Right lung (tissue), 5 donors: ENCODE results near the gene PLCL2. TPM values are rescaled to one million over a fixed set of nuclear protein-coding genes. Genes with fewer than 3 reads are reported as not detected.

Experiments used
- DNase-seq, 2 donors: peaks; one replicate each; pipeline ENCODE4 v3.0.0-alpha.2; 2013
- polyA plus RNA-seq, 5 donors: library from polyadenylated mRNA; unstranded; fragments of 120-200 nt; gene quantifications; one replicate each; pipeline versions ENCODE4 v1.2.1 to v1.2.3, GENCODE V29; 2013; ENCODE audit warnings: inconsistent platforms in 1 of 5, low replicate concordance in 1 of 5; ENCODE audit not compliant: insufficient read length in 5 of 5, insufficient read depth in 1 of 5

The PLCL2 gene
- polyA plus RNA-seq, 5 donors = 8.1 to 14.6 (median 10.8) TPM

GRCh38 chr3:17044855-17045254, 160.1 kb downstream of the PLCL2 start:
- no peak for DNase-seq

- no peak for DNase-seq
Measured at GRCh38 chr3:17045705-17046104, 160.9 kb downstream of the PLCL2 start.

- DNase-seq = no peak
Measured at GRCh38 chr3:17046623-17047022, 161.9 kb downstream of the PLCL2 start.

DNA sequence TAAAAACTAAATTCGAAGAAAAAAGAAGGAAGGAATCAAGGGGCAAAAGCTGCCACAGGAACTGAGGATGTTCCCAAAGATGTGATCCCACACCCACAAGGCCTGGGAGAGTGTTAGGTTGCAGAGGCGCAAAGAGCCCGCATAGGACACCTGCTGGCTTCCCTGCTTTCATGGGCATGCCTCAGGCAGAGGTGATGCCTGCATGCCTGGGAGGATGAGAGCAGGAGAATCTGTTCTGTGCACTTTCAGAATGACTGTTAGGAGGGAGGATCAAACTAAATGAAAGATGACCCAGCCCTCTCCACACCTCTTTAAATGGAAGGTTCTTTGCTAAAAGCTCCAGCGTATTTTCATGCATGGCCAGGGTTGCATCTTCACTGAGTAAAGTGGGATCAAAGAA, 162.4 kb downstream of the PLCL2 start:
- DNase-seq = no peak

GRCh38 chr3:17047894-17048293, 163.1 kb downstream of the PLCL2 start:
- DNase-seq = no peak

GRCh38 chr3:17050071-17050470, 165.3 kb downstream of the PLCL2 start:
- no peak for DNase-seq

- DNase-seq = no peak
Measured at GRCh38 chr3:17050506-17050905, 165.8 kb downstream of the PLCL2 start.

GRCh38 chr3:17052363-17052762, 167.6 kb downstream of the PLCL2 start:
- no peak for DNase-seq

DNA sequence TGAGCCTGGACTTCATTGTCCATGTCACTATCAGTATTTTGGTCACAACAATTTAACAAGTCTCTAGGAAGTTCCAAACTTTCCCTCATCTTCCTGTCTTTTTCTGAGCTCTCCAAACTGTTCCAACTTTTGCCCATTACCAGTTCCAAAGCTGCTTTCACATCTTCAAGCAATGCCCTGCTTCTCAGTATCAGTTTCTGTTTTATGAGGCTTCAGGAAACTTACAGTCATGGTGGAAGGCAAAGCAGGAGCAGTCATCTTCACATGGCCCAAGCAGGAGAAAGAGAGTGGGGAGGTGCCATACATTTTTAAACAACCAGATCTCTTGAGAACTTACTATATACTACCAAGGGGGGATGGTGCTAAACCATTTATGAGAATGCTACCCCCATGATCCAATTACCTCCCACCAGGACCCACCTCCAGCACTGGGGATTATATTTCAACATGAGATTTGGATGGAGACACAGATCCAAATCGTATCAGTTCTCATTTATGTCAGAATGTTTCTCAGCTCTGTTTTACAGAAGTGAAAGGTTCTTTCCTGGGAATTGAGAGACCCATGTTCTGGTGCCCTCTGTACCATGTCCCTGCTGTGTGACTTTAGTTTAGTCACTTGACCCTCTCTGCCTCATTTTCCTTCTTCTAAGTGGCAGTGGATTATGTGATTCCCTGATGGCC, 169.7 kb downstream of the PLCL2 start:
- no peak for DNase-seq

GRCh38 chr3:17054982-17055343, 170.2 kb downstream of the PLCL2 start:
- DNase-seq = no peak

DNA sequence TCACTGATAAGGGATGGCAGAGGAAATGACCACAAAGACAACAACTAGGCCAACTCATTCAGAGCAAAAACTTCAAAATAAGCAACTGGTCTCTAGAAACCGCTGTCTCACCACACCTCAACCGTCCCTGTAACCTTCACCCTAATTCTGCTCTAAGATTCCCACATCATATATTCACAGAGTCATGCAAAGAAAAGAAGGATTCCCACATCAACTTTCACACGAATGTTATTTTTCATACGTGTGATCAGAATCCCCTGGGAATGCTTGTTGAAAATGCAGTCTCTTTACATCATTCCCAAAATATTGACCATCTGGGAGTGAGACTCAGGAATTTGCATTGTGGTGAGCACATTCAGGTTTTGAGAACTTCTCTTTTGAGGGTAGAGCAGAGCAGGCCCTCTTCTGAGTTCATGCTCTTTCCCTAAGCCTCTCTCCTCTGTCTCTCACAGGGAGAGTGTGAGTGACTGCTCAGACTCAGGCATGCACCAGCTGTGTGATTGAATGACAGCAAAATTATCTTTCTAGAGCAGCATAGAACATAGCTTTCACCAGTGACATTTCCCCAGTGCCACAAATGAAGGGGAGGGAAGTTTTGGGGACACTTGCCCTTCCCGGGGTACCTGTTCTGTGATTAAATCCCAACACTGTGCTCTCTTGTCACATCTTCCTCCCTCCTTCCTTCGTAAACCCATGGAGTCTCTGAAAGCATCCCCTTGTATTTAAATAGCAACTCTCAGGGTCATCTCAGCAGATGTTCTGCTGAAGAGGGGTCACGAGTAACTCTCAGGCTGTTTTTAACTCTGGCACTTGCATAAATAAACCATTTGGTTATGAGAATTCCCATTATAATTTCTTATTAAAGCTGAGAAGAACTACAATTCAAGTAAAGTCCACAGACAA, 170.9 kb downstream of the PLCL2 start:
- DNase-seq = no peak

DNA sequence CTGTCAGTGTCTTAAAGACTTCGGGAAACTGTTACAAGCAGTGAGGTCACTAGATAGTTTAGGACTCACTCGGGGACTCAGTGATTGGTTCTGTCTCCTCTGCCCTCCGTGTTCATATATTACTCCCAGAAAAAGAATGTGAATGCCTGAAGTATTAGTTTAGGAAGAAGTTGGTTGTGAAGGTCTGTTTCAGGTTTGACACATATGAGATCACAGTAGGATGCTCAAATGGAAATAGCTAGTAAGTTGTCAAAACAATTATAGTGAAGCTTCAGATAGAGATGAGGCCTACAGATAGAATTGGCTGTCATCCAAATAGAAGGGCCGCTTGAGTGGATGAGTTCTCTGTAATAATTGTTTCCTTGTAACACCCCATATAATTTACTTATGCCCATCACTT, 172.6 kb downstream of the PLCL2 start:
- DNase-seq = no peak

DNA sequence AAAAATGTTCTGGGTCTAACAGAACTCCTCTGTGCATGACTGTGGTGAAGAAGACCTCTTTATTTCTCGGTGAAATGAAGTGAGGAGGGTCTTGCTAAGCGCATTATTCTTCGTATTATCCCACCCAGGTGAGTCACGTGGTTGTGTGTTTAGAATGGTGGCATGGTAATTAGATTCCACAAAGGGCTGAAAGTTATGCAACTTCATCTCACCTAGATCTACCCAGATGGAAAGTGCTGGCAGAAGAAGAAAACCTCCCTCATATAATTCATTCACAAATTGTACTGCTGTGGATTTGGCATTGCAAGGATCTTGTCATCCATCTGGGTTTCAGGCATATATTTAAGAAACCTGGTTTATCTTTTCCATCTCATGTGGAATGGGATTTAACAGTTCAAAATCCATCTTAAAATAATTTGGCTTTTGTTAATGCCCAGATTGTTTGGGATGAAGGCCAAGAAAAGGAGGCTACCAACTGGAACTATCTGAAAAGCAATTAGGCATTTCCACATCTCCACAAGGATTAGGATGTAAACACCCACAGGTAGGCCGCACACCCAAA, 175.3 kb downstream of the PLCL2 start:
- DNase-seq = no peak

DNA sequence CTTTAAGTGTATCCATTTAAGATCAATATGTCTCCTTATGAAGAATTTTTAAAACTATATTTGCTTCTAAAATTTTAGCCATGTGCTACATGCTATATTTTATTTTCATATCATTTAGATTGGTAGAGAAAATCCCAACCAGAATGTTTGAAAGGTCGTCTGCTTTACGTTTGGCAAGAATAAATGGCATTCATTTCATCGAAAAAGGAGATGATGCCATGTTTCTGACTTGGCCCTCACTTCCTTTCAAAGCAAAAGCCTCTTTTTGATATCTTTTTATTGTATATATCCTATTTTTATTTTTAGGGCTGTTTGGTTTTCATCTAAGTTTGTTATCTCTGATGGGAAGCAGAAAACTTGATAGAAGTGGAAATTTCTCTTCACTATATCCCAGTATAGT, 176.2 kb downstream of the PLCL2 start:
- DNase-seq = no peak

DNA sequence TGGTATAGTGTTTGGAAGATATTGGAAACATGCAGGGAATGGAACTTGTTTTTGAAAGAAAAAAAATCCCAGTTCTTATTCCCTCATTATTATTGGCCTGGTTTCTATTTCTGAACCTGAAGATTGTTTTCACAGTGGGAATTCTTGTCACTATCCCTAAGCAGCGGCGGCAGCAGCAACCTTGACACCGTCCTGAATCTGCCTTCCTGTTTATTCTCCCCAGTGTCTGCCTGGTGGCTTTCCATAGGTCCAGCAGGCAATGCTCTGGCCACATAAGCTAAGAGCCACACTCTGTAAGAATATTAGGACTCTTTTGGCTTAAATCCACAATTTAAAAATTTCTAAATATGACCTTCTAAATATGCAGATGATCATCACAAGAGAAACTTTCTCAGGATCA, 178.0 kb downstream of the PLCL2 start:
- DNase-seq = no peak

GRCh38 chr3:17063596-17063995, 178.8 kb downstream of the PLCL2 start:
- no peak for DNase-seq

DNA sequence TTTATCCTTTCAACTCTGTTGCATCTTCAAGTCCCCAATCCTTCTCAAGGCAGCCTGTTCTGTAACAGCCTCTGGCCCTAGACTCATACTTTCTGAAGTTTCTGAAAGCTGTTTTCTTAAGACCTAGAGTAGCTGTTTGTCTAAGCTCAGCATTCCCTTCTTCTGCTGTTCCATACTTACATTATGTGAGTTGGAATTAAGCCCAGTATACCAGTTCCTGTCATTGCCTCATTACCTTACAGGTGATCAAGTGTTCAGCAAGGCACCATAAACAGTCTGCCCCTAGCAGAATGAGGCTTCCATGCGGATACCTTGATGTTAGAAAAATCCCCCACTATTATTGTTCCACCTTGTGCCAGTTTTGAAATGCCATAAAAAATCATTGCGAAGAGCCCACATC, 180.6 kb downstream of the PLCL2 start:
- DNase-seq = no peak

DNA sequence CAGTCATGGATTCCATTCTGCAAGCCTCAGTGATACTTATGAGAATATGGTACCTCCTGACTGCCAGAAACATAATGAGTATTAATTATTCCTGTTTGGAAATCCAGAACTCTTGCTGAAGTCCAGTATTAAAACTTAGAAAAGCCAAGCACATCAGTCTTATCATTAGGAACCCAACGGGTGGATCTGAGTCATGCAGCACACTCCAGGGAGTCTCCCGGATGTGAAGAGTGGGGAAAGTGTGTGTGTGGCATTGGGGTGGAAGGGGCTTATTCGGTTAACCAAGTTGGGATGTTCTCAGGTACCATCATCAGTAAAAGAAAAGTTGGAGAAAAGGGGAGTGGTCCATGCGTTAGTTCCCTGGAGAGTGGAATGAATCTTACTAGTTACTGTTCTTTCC, 181.1 kb downstream of the PLCL2 start:
- no peak for DNase-seq

- no peak for DNase-seq
Measured at GRCh38 chr3:17069754-17070153, 185.0 kb downstream of the PLCL2 start.

DNA sequence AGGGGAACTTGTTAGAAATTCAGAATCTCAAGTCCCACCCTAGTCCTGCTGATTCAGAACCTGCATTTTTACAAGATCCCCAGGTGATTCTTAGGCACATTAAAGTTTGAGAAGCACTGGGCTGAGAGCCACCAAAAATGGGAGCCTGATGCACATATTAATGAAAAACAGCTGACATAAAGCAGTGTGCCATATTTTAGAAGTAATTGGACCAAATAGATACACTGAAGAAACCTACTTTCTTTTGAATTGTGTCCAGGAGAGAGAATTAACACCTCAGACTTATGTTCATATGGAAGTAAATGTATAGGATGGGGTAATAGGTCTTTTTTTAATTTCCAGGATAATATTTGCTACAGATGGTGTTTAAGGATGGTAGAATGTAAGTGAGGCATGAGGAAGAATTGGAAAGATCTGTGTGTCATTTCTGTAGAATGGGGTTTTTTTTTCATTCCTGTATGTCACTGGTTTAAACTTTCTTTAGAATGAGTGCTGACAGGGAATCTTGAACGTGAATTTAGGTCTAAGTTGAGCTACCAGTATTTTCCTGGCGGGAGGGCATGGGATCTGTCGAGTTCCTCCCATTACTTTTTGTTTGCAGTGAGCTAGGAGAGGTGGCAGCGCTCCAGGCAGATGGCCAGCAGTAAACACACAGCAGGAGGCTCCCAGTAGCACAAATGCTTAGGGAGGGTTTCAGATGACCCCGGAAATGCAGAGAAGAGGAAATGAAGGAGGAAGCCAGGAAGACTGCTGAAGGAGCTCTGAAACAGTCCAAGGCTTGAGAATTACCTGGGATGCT, 185.6 kb downstream of the PLCL2 start:
- no peak for DNase-seq

DNA sequence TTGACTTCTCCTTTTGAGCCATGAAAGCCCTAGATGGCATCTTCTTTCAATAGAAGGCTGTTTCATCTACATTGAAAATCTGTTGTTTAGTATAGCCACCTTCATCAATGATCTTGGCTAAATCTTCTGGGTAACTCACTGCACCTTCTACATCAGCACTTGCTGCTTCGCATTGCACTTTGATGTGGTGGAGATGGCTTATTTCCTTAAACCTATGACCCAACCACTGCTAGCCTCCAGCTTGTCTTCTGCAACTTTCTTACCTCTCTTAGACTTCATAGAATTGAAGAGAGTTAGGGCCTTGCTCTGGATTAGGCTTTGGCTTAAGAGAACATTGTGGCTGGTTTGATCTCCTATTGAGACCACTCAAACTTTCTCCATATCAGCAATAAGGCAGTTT, 189.8 kb downstream of the PLCL2 start:
- no peak for DNase-seq

- no peak for DNase-seq
Measured at GRCh38 chr3:17075358-17075757, 190.6 kb downstream of the PLCL2 start.
